ENCODE results near the gene OSBPL7.
A peak's percentile ranks its signal among the peaks of the same experiment; 100 is the strongest.

Gene OSBPL7

DNA sequence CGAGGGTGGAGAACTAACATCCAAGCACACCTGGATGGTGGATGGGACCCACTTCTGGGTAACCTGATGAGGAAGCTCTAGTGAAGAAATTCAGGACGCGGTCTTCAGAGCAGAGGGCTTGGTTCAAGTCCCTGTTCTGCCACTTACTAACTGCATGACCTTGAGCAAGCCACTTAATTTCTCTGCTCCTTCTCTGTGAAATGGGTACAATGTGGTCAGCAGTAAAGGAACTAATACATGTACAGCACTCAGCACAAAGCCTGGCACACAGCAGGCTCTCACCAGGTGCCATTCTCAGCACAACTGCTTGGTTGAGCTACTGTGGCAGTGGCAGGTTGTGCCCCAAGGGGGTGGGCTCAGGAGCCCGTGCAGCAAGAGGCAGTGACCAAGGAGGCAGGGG, 1.9 kb upstream of the OSBPL7 start:
- Histone ChIP-seq H3K36me3 (ENCODE audit: control insufficient read depth, low read length) (peaks cover 37% of the 10 kb centered on the region), H3K27ac (ENCODE audit: low read depth, low read length) (no peak overlapping the region)

DNA sequence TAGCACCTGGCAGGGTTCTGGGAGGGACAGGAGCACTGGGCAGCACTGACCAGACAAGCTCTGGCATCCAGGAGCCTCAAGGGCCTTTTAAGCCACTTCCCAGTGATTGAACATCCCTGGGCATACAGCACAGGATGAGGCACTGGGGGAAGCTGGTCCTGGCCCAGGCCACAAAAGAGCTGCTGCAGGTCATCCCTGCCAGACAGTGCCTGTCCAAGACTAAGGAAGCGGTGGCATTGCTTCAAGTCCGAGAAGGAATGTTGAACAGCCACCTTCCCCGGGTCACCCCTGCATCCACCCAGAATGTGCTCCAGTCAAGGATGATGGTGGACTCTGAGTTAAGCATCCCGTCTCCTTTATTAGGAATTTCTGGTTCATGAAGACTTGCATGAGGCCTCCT, 1.2 kb upstream of the OSBPL7 start:
- TF ChIP-seq EZH2phosphoT487 (IDR thresholded peaks at IDR 0.05; ENCODE audit: borderline replicate concordance, low read length): no peak
- TF ChIP-seq, protein P1, sequence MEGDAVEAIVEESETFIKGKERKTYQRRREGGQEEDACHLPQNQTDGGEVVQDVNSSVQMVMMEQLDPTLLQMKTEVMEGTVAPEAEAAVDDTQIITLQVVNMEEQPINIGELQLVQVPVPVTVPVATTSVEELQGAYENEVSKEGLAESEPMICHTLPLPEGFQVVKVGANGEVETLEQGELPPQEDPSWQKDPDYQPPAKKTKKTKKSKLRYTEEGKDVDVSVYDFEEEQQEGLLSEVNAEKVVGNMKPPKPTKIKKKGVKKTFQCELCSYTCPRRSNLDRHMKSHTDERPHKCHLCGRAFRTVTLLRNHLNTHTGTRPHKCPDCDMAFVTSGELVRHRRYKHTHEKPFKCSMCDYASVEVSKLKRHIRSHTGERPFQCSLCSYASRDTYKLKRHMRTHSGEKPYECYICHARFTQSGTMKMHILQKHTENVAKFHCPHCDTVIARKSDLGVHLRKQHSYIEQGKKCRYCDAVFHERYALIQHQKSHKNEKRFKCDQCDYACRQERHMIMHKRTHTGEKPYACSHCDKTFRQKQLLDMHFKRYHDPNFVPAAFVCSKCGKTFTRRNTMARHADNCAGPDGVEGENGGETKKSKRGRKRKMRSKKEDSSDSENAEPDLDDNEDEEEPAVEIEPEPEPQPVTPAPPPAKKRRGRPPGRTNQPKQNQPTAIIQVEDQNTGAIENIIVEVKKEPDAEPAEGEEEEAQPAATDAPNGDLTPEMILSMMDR (IDR thresholded peaks at IDR 0.05; ENCODE audit: low read depth, low read length, poor library complexity, severe bottlenecking): no peak
- Histone ChIP-seq H3K9me3 (ENCODE audit: control insufficient read depth, insufficient read depth, low read length) (no peaks in the 10 kb centered on the region), H3F3A (ENCODE audit: control insufficient read depth, insufficient read depth) (no peaks in the 10 kb centered on the region), H3K9me2 (replicated peaks; ENCODE audit: control insufficient read depth, low read length) (no peaks in the 10 kb centered on the region), H4K20me1 (ENCODE audit: control insufficient read depth, insufficient read depth, low read depth, low read length) (no peaks in the 10 kb centered on the region), H3K4me3 (ENCODE audit: low read length) (no peak overlapping the region), H3K27ac (ENCODE audit: low read depth, low read length) (no peak overlapping the region), H3K36me3 (ENCODE audit: control insufficient read depth, low read length) (peaks cover 36% of the 10 kb centered on the region), H3K4me1 (ENCODE audit: control insufficient read depth, low read length) (peaks cover 15% of the 10 kb centered on the region), H3K4me2 (ENCODE audit: low read length) (no peak overlapping the region), H3K79me2 (ENCODE audit: control insufficient read depth, low read length) (peaks cover 9% of the 10 kb centered on the region), H3K27me3 (ENCODE audit: control insufficient read depth, low read length) (no peaks in the 10 kb centered on the region)

More for the DNA sequence above, 1.9 kb upstream of the OSBPL7 start:
- Histone ChIP-seq H3K4me1 (ENCODE audit: control insufficient read depth, low read length) (peaks cover 15% of the 10 kb centered on the region), H3K4me2 (ENCODE audit: low read length) (no peak overlapping the region), H3K27me3 (ENCODE audit: control insufficient read depth, low read length) (no peaks in the 10 kb centered on the region), H3K9me2 (replicated peaks; ENCODE audit: control insufficient read depth, low read length) (no peaks in the 10 kb centered on the region), H4K20me1 (ENCODE audit: control insufficient read depth, insufficient read depth, low read depth, low read length) (no peaks in the 10 kb centered on the region), H3F3A (ENCODE audit: control insufficient read depth, insufficient read depth) (no peaks in the 10 kb centered on the region), H3K79me2 (ENCODE audit: control insufficient read depth, low read length) (peaks cover 13% of the 10 kb centered on the region), H3K9me3 (ENCODE audit: control insufficient read depth, insufficient read depth, low read length) (no peaks in the 10 kb centered on the region), H3K4me3 (ENCODE audit: low read length) (no peak overlapping the region)
- TF ChIP-seq, protein P1 (IDR thresholded peaks at IDR 0.05; ENCODE audit: low read depth, low read length, poor library complexity, severe bottlenecking): no peak
- no peak for TF ChIP-seq EZH2phosphoT487 (IDR thresholded peaks at IDR 0.05; ENCODE audit: borderline replicate concordance, low read length)

DNA sequence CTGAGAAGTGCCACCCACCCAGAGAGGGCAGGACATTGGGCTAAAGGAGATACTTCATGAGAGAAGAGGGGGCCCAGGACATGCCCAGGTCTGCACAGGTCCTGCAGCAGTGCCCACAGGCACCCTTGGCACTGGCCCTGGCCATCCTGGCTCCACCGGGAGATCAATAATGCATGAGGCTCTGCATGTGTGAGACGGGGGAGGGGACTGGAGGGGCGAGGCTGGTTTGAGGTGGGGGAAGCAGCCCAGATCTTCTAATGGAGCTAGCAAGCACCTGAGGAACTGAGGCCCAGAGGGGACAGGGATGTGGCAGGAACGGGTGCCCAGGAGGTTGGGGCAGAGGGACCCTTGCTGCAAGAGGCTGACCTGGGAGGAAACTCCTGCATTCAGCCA, 567 bp downstream of the OSBPL7 start:
- peak overlapping the region; percentile 93 for H3K4me3 ChIP-seq (ENCODE audit: low read length)
- H3K27ac ChIP-seq (ENCODE audit: low read depth, low read length): no peak overlapping the region
- no peaks in the 10 kb centered on the region for H3K27me3 ChIP-seq (ENCODE audit: control insufficient read depth, low read length)
- no peaks in the 10 kb centered on the region for H3F3A ChIP-seq (ENCODE audit: control insufficient read depth, insufficient read depth)
- no peak for TF ChIP-seq EZH2phosphoT487 (IDR thresholded peaks at IDR 0.05; ENCODE audit: borderline replicate concordance, low read length)
- TF ChIP-seq, protein P1 (IDR thresholded peaks at IDR 0.05; ENCODE audit: low read depth, low read length, poor library complexity, severe bottlenecking): no peak
- H3K4me1 ChIP-seq (ENCODE audit: control insufficient read depth, low read length): peaks cover 15% of the 10 kb centered on the region
- H3K36me3 ChIP-seq (ENCODE audit: control insufficient read depth, low read length): peaks cover 25% of the 10 kb centered on the region
- no peaks in the 10 kb centered on the region for H4K20me1 ChIP-seq (ENCODE audit: control insufficient read depth, insufficient read depth, low read depth, low read length)
- H3K79me2 ChIP-seq (ENCODE audit: control insufficient read depth, low read length): peaks cover 9% of the 10 kb centered on the region
- H3K4me2 ChIP-seq (ENCODE audit: low read length): peak overlapping the region; percentile 84
- no peaks in the 10 kb centered on the region for H3K9me3 ChIP-seq (ENCODE audit: control insufficient read depth, insufficient read depth, low read length)
- no peaks in the 10 kb centered on the region for H3K9me2 ChIP-seq (replicated peaks; ENCODE audit: control insufficient read depth, low read length)

Data from DOHH2 (cell line).